HG03135 (cell line): ENCODE measurements around the gene SYT15.
A peak's percentile ranks its signal among the peaks of the same experiment; 100 is the strongest.
"Not testable (repeated sequence)": the region's sequence is repeated elsewhere in the genome, so short reads cannot be mapped to it uniquely, and the experiment has no call there.

Source experiments
- ATAC-seq: cut with Tn5 transposase; IDR thresholded peaks from one replicate; pipeline ENCODE4 v1.9.1; 2021; ENCODE audit warnings: mild to moderate bottlenecking, moderate library complexity; ENCODE audit not compliant: unreplicated experiment

The SYT15 gene

DNA sequence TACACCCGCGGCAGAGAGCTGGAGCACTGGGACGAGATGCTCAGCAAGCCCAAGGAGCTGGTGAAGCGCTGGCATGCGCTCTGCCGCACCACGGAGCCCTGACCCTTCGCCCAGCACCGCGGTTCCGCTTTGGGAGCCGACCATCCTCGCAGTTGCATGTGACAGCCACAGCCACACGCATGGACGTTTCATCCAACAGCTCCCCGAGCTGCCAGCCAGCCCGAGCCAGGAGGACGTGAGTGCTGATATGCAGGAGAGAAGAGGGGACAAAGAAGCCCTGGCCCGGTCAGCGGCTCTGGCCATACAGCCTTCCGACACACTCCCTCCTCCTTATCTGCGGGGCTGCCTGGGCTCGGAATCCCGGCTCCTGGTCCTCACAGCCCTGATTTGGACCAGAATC lies 8.6 kb downstream of the SYT15 start:
- not testable (repeated sequence) for ATAC-seq

DNA sequence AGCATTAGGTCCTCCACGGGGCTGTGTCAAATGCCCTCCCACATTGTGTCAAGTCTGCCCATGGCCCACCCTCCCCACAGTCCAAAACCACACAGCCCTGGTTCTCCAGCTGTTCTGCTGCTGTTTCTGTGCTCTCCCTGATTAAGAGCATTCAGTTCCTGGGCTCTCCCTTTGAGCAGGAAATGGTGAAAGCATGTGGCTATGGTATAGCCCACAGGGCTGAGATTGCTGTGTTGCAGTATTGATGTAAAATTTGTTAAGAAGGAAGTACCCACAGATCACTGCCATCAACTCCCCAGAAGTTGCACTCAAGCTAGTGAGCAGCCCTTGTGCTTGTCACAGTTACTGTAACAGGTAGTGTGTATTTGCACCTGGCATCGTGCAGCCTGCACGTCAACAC lies 9.3 kb downstream of the SYT15 start:
- not testable (repeated sequence) for ATAC-seq

DNA sequence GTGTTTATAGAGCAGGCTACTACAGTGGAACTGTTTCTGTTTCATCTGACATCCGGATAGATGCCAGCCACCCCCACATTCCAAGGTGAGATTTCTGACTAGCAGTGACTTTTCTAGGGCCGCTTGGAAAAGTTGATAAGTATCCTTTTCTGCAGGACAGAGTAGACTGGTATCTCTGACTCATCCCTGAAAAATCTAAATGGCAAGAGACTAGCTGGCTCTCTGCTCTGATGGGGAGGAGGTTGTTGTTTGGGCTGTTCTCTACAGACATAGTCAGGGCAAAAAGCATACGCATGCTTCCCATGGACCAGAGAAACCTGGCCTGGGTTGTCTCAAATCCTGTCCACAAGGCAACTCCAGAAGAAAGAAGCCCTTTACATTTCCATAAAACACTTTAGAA lies 10.7 kb downstream of the SYT15 start:
- ATAC-seq: not testable (repeated sequence)

DNA sequence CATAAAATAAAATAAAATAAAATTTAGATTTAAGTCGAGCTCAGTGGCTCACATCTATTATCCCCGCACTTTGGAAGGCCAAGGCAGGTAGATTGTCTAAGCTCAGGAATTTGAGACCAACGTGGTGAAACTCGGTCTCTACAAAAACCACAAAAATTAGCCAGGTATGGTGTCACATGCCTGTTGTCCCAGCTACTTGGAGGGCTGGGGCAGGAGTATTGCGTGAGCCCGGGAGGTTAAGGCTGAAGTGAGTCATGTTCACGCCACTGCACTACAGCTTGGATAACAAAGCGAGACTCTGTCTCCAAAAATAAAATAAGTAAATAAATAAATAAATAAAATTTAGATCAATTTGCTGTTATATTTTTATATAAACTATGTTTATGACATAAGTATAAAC lies 12.1 kb downstream of the SYT15 start:
- not testable (repeated sequence) for ATAC-seq

DNA sequence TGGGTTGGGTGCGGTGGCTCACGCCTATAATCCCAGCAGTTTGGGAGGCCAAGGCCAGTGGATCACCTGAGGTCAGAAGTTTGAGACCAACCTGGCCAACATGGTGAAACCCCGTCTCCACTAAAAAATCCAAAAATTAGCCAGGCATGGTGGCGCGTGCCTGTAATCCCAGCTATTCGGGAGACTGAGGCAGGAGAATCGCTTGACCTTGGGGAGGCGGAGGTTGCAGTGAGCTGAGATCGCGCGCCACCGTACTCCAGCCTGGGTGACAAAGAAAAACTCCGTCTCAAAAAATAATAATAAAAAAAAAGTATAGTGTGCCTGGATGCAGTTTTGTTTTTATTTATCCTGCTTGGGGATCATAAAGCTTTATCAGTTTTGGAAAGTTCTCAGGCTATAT lies 14.4 kb downstream of the SYT15 start:
- not testable (repeated sequence) for ATAC-seq

DNA sequence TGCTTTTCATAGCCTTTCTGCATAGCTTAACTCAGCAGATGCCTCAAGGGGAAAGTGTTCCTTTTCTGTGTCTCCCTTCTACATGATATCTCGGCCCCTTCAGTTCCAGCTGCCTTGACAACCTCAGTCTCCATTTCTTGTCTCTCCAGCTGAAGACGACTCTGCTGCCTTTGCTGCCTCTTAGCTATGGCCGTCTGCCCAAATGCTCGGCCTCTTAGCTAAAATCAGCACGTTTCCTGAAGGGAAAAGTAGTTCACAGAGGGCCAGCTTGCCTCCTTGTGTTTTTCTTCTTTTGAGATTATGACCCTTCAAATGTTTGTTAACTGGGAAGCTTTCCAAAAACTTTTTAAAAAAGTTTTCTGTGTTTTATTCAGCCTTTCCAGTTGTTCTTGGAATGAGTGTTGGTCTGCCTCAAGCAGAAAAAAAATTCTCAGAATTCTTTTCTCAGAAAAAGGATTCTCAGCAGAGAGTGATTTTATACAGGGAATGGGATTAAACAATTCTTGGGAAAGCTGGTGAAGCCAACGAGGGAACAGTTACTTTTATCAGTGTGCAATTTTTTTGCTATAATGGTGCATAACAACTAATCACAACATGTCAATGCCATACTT lies 15.6 kb downstream of the SYT15 start:
- not testable (repeated sequence) for ATAC-seq

DNA sequence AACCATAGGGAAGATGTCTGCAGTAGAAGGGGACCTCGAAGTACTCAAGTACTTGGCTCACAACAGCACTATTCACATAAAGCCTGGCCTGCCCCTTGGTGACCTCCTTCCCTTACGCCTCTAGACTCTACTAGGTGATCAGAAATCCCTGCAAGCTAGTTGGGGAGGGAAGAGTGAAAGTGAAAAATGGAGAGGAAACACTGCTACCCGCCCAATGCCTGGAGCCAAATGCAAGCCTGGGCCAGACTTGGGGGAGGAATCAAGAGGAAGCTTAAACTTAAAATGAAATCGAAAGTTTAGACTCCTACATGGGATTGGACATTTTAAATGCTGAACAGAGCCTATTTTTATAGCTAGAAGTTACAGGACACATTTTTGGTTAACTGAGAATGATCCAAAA lies 17.6 kb downstream of the SYT15 start:
- not testable (repeated sequence) for ATAC-seq

DNA sequence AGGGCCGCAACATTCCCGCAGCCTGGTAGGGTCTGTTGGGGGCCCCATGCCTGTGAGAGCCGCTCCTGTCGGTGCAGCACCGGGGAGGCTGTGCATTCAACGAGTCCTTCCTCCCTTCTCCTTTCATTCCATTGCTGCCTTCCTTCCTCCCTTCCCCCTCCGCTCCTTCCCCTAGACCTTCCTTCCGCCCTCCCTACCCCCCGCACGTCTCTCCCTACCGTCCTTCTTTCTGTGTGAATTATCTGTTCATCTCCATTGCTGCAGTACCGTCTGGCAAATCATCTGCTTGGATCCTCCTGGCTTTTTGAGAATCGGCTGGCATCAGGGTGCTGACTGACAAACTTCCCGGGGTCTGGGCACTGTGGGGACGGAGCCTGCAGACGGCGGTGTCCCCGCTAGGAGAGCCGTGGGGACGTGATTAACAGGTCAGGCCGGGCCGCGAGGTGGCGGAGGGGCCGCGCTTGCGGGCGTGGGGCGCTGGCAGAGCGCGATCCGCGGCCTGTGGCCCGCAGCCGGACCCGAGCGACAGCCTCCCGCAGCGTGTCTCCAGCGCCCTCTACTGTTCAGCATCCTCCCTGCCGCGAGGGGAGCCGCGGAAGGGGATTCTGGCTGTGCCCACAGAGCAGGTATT lies 18.8 kb downstream of the SYT15 start:
- ATAC-seq: peak; percentile 85

DNA sequence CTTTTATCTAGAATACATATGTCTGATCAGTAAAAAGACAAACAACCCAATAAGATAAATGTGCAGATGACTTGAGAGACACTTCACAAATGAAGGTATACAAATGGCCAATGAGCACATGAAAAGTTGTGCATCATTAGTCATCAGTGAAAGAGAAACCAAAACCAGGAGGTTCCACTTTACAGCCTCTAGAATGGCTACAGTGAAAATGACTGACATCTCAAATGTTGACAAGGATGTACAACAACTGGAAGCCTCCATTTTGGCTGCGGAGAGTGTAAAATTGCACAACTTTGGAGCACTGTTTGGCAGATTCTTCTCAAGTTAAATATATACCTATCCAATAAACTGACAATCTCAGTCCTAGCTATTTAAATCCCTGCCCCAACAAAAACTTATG lies 21.6 kb downstream of the SYT15 start:
- peak; percentile 48 for ATAC-seq

DNA sequence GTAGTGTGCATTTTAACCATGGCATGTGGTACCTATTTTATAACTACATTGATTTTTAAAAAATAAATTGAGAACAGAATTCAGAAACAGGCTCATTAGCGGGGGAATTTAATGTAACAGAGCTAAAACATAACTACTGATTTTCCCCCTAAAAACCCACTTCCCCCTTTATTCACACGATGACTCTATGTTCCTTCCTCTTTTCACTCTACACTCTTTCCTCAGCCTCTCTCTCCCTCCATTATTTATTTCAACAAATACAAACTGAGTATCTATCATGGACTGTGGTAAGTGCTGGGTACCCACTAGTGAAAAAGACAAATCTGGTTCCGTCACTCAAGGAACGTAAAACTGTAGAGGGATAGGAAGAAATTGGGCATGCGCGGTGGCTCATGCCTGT lies 36.6 kb downstream of the SYT15 start:
- ATAC-seq: not testable (repeated sequence)

DNA sequence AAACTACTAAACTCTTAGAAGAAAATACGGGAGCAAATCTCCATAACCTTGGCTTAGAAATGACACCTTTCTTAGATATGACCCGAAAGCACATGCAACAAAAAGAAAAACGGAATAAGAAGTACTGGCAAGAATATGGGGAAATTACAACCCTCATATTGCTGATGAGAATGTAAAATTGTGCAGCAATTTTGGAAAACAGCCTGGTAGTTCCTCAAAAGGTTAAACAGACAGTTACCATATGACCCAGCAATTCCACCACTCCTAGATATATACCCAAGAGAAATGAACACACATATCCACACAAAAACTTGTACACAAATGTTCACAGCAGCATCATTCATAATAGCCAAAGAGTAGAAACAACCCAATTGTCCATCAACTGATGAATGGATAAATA lies 37.3 kb downstream of the SYT15 start:
- not testable (repeated sequence) for ATAC-seq

DNA sequence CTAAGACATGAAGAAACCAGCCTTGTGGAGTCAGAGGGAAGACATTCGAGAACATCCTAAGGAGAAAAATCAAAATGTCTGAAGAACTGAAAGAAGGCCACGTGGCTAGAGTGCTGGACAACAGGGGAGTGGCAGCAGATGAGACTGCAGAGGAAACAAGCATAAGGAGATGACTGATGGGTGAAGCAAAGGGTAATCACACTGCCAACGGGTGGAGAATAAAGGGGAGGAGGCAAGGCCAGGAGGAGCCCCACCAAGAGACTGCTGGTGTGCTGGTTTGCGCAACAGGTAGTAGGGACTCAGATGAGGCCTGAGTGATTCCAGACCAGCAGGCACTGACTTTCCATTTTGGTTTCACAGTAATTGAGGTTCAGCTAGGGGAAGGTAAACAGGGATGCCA lies 38.2 kb downstream of the SYT15 start:
- not testable (repeated sequence) for ATAC-seq

DNA sequence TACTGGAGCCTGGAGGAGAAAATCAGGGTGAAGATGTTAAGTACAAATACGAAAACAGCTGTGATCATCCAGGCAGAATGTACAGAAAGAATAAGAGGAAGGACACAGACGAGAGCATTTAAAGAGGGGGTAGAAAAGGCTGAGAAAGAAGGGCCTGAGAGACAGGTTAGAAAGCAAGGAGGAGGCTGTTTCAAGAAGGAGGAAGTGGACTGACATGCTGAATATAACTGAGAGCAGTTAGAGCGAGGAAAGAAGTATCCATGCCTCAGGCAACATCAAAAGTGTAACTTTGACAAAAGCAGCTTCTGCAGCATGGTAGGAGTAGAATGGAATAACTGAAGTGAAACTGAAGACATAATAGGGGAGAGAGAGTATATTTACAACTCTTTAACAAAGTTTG lies 39.0 kb downstream of the SYT15 start:
- not testable (repeated sequence) for ATAC-seq

DNA sequence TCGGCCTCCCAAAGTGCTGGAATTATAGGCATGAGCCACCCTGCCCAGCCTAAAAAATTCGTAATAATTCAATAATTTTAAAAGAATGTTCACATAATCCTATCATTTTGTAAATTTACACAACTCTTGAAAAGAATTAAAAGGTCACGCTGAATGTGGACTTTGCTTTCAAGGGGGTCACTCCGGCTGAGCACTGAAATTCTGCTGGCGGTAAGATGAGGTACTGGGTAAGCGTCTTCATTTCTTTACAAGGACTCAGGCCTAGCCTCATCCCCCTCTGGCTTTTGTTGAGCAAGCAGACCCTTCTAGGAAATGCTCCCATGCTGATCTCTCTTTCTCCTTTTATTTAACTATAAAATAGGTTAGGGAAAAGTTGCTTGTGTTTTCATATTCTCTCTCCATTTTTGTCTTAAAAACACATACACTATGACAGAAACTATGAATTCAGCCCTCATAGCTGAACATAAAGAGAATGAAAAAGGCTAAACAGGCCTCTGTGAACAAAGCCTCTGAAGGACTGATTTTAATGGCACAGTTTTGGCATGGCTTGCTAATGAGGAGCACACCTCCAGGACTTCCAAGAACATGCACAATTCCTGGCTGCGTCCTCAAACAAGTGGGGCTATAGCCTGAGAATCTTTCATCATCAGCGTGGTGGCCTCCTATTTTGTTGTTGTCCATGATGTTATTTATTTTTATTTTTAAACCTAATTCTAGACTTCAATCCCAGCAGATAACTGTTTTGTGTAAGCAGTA lies 45.1 kb downstream of the SYT15 start:
- ATAC-seq: not testable (repeated sequence)

DNA sequence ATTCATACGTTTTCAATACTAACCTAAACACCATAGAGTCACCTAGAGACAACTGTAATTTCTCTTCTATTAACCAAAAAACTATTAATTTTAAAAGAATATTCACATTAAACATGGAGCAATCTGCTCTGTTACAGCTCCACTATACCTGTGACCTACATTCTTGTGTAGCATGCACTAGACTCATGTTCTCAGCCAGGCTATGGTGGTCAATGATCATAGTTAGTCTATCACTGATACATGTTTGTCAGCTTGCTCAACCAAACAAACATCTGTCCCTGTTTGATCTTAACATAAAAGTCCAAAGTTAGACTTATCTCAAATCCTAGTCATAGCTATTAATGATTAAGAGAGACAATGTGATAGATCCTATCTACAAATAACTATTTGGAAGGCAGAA lies 50.9 kb downstream of the SYT15 start:
- not testable (repeated sequence) for ATAC-seq

DNA sequence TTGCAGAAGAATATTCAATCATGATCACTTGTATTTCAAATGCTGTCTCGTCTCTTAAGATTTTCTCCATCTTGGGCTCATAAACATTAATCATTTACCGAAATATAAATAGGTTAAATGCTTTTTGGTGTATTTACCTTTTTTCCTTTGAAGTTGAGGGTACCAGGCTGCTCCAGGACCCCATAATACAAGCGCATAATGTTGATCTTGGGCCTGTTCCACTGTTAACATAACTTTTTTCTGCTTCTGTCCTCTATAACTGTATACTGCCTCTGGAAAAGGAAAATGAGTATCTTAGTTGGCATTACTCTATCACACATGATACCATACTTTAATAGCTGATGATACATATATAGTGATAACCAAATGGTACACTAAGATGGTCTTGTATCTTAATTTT lies 51.9 kb downstream of the SYT15 start:
- not testable (repeated sequence) for ATAC-seq

DNA sequence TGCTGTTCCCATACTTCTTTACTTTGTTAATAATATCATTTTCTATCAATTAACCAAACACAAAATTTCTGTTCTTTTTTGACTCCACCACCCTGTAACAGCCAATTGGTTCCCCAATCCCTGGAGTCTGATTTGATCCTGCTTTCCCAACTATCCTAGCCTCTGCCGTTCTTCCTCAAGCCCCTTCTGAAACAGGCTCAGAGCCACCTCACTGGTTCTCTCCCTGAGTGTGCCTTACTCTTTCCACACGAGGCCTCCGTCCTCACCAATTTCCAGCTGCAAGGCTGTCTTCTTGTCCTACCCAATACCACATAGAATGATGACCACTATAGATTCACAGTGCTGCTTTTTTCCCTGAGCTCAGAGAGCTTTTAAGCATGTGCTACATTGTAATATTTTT lies 52.8 kb downstream of the SYT15 start:
- ATAC-seq: not testable (repeated sequence)

DNA sequence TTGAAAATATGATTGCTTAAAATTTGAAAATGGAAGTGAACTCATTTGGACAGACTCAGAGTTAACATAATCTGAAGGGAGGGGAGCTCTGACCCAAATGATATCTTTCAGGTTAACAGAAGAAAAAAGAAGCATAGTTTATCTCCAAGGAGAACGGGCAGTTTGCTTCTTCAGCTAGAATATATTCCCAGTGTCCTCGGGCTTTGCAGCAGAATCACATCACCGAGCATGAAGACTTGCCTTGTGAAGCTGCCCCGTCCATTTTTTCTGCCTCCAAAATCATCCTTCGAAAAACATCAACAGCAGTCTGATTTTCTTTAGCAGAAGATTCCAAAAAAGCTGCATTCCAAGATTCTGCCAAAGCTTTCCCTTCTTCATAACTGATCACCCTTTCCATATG lies 55.8 kb downstream of the SYT15 start:
- not testable (repeated sequence) for ATAC-seq

DNA sequence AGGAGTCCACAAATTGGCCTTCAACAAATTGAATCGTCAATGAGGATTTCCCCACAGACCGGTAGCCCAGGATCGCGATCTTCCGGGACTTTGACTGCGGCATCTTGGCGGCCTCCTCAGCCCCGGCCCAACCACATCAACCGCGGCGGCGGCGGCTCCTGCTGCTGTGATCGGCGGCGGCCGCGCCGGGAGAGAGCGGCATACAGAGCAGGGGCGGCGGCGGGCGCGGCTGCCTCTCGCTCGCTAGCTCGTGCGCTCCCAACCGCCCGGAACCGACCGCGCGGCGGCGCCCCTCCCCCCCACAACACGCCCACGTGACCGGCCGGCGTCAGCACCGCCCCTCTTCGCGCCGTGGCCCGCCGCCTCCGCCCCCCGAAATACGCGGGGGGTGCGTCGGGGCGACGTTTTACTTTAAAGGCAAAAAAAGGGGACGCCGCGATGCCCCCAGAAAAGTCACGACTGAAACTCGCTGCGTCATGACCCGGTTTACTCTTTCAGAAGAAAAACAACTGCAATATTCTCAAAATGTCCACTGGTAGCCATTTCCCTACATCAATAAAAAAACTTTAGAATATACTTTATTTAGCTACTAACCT lies 56.5 kb downstream of the SYT15 start:
- peak; percentile 78 for ATAC-seq

DNA sequence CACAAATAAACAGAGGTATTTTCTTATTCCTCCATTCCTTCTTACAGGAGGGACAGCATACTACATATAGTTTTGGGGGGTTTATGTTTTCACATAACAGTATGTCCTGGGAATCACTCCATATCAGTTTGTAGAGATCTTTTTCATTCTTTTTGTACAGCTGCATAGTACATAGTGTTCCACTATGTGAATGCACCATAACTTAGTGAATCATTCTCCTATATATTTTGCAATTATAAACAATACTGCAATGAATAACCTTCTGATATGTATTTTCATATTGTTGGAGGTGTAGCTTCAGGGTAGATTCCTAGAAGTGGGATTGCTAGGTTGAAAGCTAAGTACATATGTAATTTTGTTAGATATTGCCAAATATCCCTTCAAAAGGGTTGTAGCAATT lies 61.1 kb downstream of the SYT15 start:
- not testable (repeated sequence) for ATAC-seq
